Heart right ventricle (tissue), 16 donors: ENCODE data around the gene MTG2. TPM values are rescaled to one million over a fixed set of nuclear protein-coding genes. Genes with fewer than 3 reads are reported as not detected.
A peak's percentile ranks its signal among the peaks of the same experiment; 100 is the strongest.

Experiments used
- ATAC-seq, 8 donors: fragments of 200-7000 bp; cut with Tn5 transposase; one replicate each; pipeline ENCODE4 v1.9.1; 2020; ENCODE audit warnings: mild to moderate bottlenecking in 8 of 8, moderate library complexity in 8 of 8, moderate number of reproducible peaks in 1 of 8
- DNase-seq, 2 donors: peaks; one replicate each; pipeline ENCODE4 v3.0.0-alpha.2; 2020
- H3K27ac ChIP-seq, 10 donors: fragments of 200-600 bp; sonication (generic) in 2 of 10; one replicate each; pipeline versions ENCODE4 v1.5.0 to v1.8.0; 2020 to 2022; ENCODE audit warnings: mild to moderate bottlenecking in 3 of 10
- H3K27me3 ChIP-seq, 7 donors: fragments of 200-600 bp; one replicate each; pipeline ENCODE4 v1.8.0; 2021 to 2022; ENCODE audit warnings: mild to moderate bottlenecking in 2 of 7
- H3K36me3 ChIP-seq, 9 donors: fragments of 200-600 bp; sonication (generic) in 1 of 9; one replicate each; pipeline versions ENCODE4 v1.5.0 to v1.8.0; 2020 to 2022; ENCODE audit warnings: mild to moderate bottlenecking in 2 of 9
- H3K4me1 ChIP-seq, 9 donors: fragments of 200-600 bp; sonication (generic) in 1 of 9; one replicate each; pipeline versions ENCODE4 v1.5.0 to v1.8.0; 2020 to 2022; ENCODE audit warnings: mild to moderate bottlenecking in 4 of 9
- H3K4me3 ChIP-seq, 10 donors: fragments of 200-600 bp; sonication (generic) in 2 of 10; one replicate each; pipeline versions ENCODE4 v1.5.0 to v1.8.0; 2020 to 2022; ENCODE audit warnings: mild to moderate bottlenecking in 7 of 10, moderate library complexity in 2 of 10
- H3K9me3 ChIP-seq, 11 donors: fragments of 200-600 bp in 10 of 11; sonication (generic) in 2 of 11; one replicate each; pipeline versions ENCODE4 v1.5.0 to v1.8.0; 2013 to 2022; ENCODE audit warnings: mild to moderate bottlenecking in 2 of 11, control low read depth in 1 of 11, moderate library complexity in 1 of 11
- CTCF ChIP-seq, 9 donors: fragments of 200-600 bp; sonication (generic) in 2 of 9; IDR thresholded peaks; one replicate each; pipeline versions ENCODE4 v1.5.0 to v1.8.0; 2021 to 2022; ENCODE audit warnings: antibody characterized with exemption in 9 of 9, mild to moderate bottlenecking in 5 of 9, moderate library complexity in 1 of 9
- WGBS, 2 donors: extraction: QIAGEN DNeasy Blood & Tissue Kit; methylation state at CpG; one replicate each; pipeline ENCODE4 v1.1.7; 2013; ENCODE audit warnings: inconsistent platforms in 1 of 2; 5-methylcytosine and 5-hydroxymethylcytosine counted together
- intact Hi-C, 10 donors: fragments of 100-400 bp; cut with DNase I; formaldehyde crosslinking; loops; one replicate each; pipeline versions ENCODE4 v1.11.1 to v1.14.2; 2022
- polyA plus RNA-seq, 2 donors: library from polyadenylated mRNA; stranded (reverse); fragments of 200-250 nt; gene quantifications; one replicate each; pipeline ENCODE4 v1.2.3, GENCODE V29; 2013
- total RNA-seq, 10 donors: library from RNA; stranded (reverse); fragmentation: NEBNext Ultra II Directional in 3 of 10; extraction: Animal tissue kit (Norgen Biotek cat#: 25700) in 3 of 10; gene quantifications; one replicate each; pipeline versions ENCODE4 v1.2.1 to v1.2.4, GENCODE V29; 2021 to 2023
- donor health status: Arrhythmogenic right ventricular cardiomyopathy.
- donor health status: ischemic (EF 13 %, LVEDD 7.1; RV severe dilation, severe dysfunction).
- donor health status: healthy with polysubstance abuse.
- donor health status: DM: no; HTN: yes; CAD: no.
- donor health status: DM: no; HTN: no; CAD: no.
- donor health status: ischemic (EF 25% LVEDD 6.9; RV normal size, moderate dysfunction).
- donor health status: ischemic (EF 25% LVEDD 5.7; RV mildly dilated, moderate dysfunction).
- donor health status: healthy.
- donor health status: DM: yes; HTN: yes; CAD: no.
- donor health status: Ischemic cardiomyopathy.
- donor health status: ischemic (EF 35%, LVEDD 5.7; RV mildly dilated, moderate dysfunction).
- donor health status: nonischemic (EF 11% LVEDD 7.7; RV severe dilation, severe dysfunction).
- donor health status: DM: yes; HTN: yes; CAD: no.
- donor health status: PGD.
- donor health status: ischemic (EF 29% LVEDD 5.4; RV normal size, mild dysfunction).
- donor health status: nonischemic (EF 23%, LVEDD 6.1; RV moderate dilation, normal function).

MTG2 gene
- total and polyA plus RNA-seq, 12 donors, result 21.5 to 55.5 (median 28.2) TPM

- peak; percentile 46 to 53 for DNase-seq
- no peak for TF ChIP-seq CTCF (IDR thresholded peaks at IDR 0.05)
- peaks cover 0 to 4% (median 0%) of the 10 kb centered on the region in 11 donors for H3K9me3 ChIP-seq
- peaks cover 0 to 46% (median 21%) of the 10 kb centered on the region in 9 donors for H3K4me1 ChIP-seq
- intact Hi-C loops, result loop anchor here in 1 of 10 donors (5.0 kb wide), 1 partner anchor 46 kb away; no protein-coding TSS in a partner anchor
- peak; percentile 26 to 67 (median 52) for ATAC-seq
- no peaks in the 10 kb centered on the region for H3K36me3 ChIP-seq
- H3K27ac ChIP-seq, result peak overlapping the region in 8 of 10 donors; percentile 44 to 88 (median 83)
- WGBS, 2 donors, result 55 to 64% methylated on average over 18 of the region's 18 CpGs
- peaks cover 0 to 6% (median 0%) of the 10 kb centered on the region in 7 donors for H3K27me3 ChIP-seq
- H3K4me3 ChIP-seq, result no peak overlapping the region
Observed at GRCh38 chr20:62232770-62233645, 50.2 kb downstream of the MTG2 start.

- H3K36me3 ChIP-seq, result no peaks in the 10 kb centered on the region
- intact Hi-C loops, result loop anchor here in 1 of 10 donors (5.0 kb wide), 1 partner anchor 46 kb away; no protein-coding TSS in a partner anchor
- peaks cover 0 to 2% (median 0%) of the 10 kb centered on the region in 7 donors for H3K27me3 ChIP-seq
- H3K9me3 ChIP-seq, result peaks cover 0 to 4% (median 0%) of the 10 kb centered on the region in 11 donors
- DNase-seq, result no peak
- no peak for TF ChIP-seq CTCF (IDR thresholded peaks at IDR 0.05)
- H3K4me1 ChIP-seq, result peaks cover 0 to 46% (median 19%) of the 10 kb centered on the region in 9 donors
- 83 to 88% methylated on average over 4 of the region's 4 CpGs for WGBS, 2 donors
- H3K4me3 ChIP-seq, result no peak overlapping the region
- peak overlapping the region in 9 of 10 donors; percentile 54 to 88 (median 82) for H3K27ac ChIP-seq
- ATAC-seq, result no peak
Observed at GRCh38 chr20:62233684-62234083, 50.9 kb downstream of the MTG2 start.

GRCh38 chr20:62234339-62234738 is 51.5 kb downstream of the MTG2 start:
- H3K27me3 ChIP-seq, result peaks cover 0 to 2% (median 0%) of the 10 kb centered on the region in 7 donors
- no peaks in the 10 kb centered on the region for H3K36me3 ChIP-seq
- ATAC-seq, result peak in 3 of 8 donors; percentile 7 to 43 (median 42)
- peaks cover 2 to 50% (median 21%) of the 10 kb centered on the region in 9 donors for H3K4me1 ChIP-seq
- H3K9me3 ChIP-seq, result peaks cover 0 to 4% (median 0%) of the 10 kb centered on the region in 11 donors
- peak overlapping the region; percentile 1 to 88 (median 78) for H3K27ac ChIP-seq
- TF ChIP-seq CTCF (IDR thresholded peaks at IDR 0.05), result no peak
- H3K4me3 ChIP-seq, result no peak overlapping the region
- 33 to 61% methylated on average over 5 of the region's 5 CpGs for WGBS, 2 donors
- intact Hi-C loops, result loop anchor here in 1 of 10 donors (5.0 kb wide), 1 partner anchor 47 kb away; no protein-coding TSS in a partner anchor
- DNase-seq, result peak in 1 of 2 donors; percentile 49
